ENCODE measurements around the gene PHF14.

Gene PHF14

GRCh38 chr7:11208883-11209465 lies 235.3 kb downstream of the PHF14 start:
- DNase-seq (ENCODE audit: low spot score): no peak

- DNase-seq (ENCODE audit: low spot score): no peak
These were observed 236.7 kb downstream of the PHF14 start for GRCh38 chr7:11210374-11210773.

GRCh38 chr7:11212080-11212711 lies 238.5 kb downstream of the PHF14 start:
- DNase-seq (ENCODE audit: low spot score): peak; percentile 62

GRCh38 chr7:11212816-11213215 lies 239.1 kb downstream of the PHF14 start:
- no peak for DNase-seq (ENCODE audit: low spot score)

- no peak for DNase-seq (ENCODE audit: low spot score)
These were observed 239.6 kb downstream of the PHF14 start for GRCh38 chr7:11213266-11213665.

- no peak for DNase-seq (ENCODE audit: low spot score)
These were observed 242.6 kb downstream of the PHF14 start for GRCh38 chr7:11216276-11216675.

GRCh38 chr7:11217848-11218565 lies 244.3 kb downstream of the PHF14 start:
- no peak for DNase-seq (ENCODE audit: low spot score)
